NCI-H2171 (cell line): ENCODE results near the gene AGBL4.
"Not testable (repeated sequence)": the region's sequence is repeated elsewhere in the genome, so short reads cannot be mapped to it uniquely, and the experiment has no call there.

Experiments used
- DNase-seq: peaks from one replicate; lab custom pipeline; 2025; lab: John Stamatoyannopoulos, UW

AGBL4 gene

GRCh38 chr1:49306507-49307070, 717.2 kb downstream of the AGBL4 start:
- DNase-seq, result no peak

- not testable (repeated sequence) for DNase-seq
These were observed 721.4 kb downstream of the AGBL4 start for GRCh38 chr1:49302400-49302799.

- no peak for DNase-seq
These were observed 725.5 kb downstream of the AGBL4 start for GRCh38 chr1:49298304-49298703.

- peak; percentile 18 for DNase-seq
These were observed 726.0 kb downstream of the AGBL4 start for GRCh38 chr1:49297783-49298182.

GRCh38 chr1:49294539-49294938, 729.2 kb downstream of the AGBL4 start:
- DNase-seq, result no peak

- DNase-seq, result no peak
These were observed 730.7 kb downstream of the AGBL4 start for GRCh38 chr1:49293016-49293415.

GRCh38 chr1:49257211-49258049, 766.3 kb downstream of the AGBL4 start:
- not testable (repeated sequence) for DNase-seq

GRCh38 chr1:49252917-49253316, 770.8 kb downstream of the AGBL4 start:
- no peak for DNase-seq

GRCh38 chr1:49251019-49251784, 772.6 kb downstream of the AGBL4 start:
- DNase-seq, result no peak

- DNase-seq, result no peak
These were observed 783.0 kb downstream of the AGBL4 start for GRCh38 chr1:49240709-49241221.

GRCh38 chr1:49234988-49235387, 788.8 kb downstream of the AGBL4 start:
- no peak for DNase-seq

- no peak for DNase-seq
These were observed 794.2 kb downstream of the AGBL4 start for GRCh38 chr1:49229555-49229954.

GRCh38 chr1:49226758-49227157, 797.0 kb downstream of the AGBL4 start:
- no peak for DNase-seq

GRCh38 chr1:49225464-49225863, 798.3 kb downstream of the AGBL4 start:
- DNase-seq, result no peak

- no peak for DNase-seq
These were observed 810.5 kb downstream of the AGBL4 start for GRCh38 chr1:49213301-49213700.

GRCh38 chr1:49208712-49209111, 815.0 kb downstream of the AGBL4 start:
- DNase-seq, result no peak

GRCh38 chr1:49204720-49205119, 819.0 kb downstream of the AGBL4 start:
- DNase-seq, result no peak

GRCh38 chr1:49200738-49201137, 823.0 kb downstream of the AGBL4 start:
- DNase-seq, result no peak

GRCh38 chr1:49199564-49199963, 824.2 kb downstream of the AGBL4 start:
- DNase-seq, result no peak

- DNase-seq, result no peak
These were observed 826.7 kb downstream of the AGBL4 start for GRCh38 chr1:49197081-49197480.

- DNase-seq, result no peak
These were observed 833.6 kb downstream of the AGBL4 start for GRCh38 chr1:49190138-49190537.

GRCh38 chr1:49187056-49187455, 836.7 kb downstream of the AGBL4 start:
- no peak for DNase-seq
